HG02885 (cell line): ENCODE measurements around the gene GABRB3.

ENCODE experiments used
- ATAC-seq: cut with Tn5 transposase; IDR thresholded peaks from one replicate; pipeline ENCODE4 v1.9.1; 2021; ENCODE audit warnings: mild to moderate bottlenecking; ENCODE audit not compliant: unreplicated experiment, poor library complexity

The GABRB3 gene

DNA sequence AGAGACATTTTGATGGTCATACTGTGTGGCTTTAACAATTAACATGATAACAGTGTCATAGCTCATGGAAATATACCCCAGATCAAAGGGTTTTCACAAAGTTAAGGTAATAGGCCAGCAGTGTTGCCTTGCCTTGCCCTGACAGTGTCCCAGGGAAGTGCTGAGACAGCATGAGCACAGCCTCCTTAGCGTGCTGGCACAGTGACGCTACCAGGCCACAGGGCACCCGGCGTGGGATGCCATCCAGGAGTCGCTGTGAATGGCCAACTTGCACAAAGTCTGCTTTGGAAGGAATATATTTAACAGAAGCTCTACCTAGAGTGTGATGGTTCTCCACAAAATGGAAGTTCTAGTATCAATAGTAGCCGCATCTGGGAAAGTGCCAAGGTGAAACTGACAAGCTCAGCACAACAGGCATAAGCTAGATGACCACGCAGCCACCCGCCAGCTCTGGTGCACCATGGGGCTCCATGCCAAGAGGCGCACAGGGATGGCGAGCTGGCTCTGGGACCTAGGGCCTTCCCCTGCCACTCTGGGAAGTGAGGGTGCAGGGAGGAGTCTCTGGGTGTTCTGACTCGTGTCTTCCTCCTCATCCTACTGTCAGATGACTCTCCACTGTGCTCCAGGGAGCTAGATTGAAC lies 86.2 kb downstream of the GABRB3 start:
- ATAC-seq, result no peak

- no peak for ATAC-seq
Measured at GRCh38 chr15:26682598-26683164, 90.2 kb downstream of the GABRB3 start.

DNA sequence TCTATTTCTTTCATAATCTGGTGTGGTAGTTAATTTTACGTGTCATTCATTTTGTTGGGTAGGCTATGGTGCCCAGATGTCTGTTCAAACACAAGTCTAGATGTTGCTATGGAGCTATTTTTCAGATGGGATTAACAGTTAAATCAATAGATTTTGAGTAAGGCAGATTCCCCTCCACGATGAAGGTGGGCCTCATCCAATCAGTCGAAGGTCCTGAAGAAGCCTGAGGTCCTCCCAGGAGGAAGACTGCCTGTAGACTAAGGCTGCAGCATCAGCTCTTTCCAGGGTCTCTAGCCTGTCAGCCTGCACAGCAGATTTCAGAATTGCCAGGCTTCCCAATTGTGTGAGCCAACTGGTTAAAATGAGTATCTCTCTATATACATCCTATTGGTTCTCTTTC lies 92.9 kb downstream of the GABRB3 start:
- no peak for ATAC-seq

GRCh38 chr15:26676115-26676514 lies 96.8 kb downstream of the GABRB3 start:
- ATAC-seq, result no peak

- ATAC-seq, result no peak
Measured at GRCh38 chr15:26674467-26674866, 98.4 kb downstream of the GABRB3 start.

DNA sequence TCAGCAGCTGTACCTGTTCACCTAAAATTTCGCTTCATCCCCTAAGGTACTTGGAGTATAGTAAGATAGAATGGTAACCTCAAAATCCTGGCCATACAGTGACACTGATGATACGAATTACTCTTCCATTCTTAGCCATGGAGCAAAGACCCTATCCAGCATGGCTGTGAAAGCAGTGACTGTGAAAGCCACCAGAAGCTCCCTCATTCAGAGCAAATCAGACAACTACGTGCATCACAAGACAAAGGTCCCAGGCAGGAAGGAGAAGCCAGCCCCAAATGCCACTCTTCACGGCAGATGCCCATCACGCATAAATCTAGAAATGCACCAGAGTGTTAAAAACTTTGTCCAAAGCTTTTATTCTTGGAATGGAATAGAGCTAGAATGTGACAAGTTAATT lies 99.4 kb downstream of the GABRB3 start:
- no peak for ATAC-seq

DNA sequence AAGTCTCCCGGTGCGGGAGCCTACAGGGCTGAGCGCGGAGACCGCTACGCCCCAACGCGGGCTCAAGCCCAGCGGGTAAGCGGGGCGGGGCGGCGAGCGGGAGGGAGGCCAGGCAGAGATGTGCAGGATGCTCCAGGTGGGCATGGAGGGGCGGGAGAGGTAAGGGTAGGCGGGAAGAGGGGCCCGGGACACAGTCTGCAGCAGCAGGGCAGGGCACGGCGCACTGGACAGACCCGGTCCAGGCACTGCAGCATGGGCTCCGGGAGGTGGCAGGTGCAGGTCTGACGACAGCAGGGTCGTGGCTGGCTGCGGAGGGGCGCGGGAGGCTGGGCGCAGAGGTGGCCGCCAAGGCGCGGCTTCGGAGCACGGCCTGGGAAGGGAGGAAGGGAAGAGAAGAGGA lies 102.8 kb downstream of the GABRB3 start:
- no peak for ATAC-seq

DNA sequence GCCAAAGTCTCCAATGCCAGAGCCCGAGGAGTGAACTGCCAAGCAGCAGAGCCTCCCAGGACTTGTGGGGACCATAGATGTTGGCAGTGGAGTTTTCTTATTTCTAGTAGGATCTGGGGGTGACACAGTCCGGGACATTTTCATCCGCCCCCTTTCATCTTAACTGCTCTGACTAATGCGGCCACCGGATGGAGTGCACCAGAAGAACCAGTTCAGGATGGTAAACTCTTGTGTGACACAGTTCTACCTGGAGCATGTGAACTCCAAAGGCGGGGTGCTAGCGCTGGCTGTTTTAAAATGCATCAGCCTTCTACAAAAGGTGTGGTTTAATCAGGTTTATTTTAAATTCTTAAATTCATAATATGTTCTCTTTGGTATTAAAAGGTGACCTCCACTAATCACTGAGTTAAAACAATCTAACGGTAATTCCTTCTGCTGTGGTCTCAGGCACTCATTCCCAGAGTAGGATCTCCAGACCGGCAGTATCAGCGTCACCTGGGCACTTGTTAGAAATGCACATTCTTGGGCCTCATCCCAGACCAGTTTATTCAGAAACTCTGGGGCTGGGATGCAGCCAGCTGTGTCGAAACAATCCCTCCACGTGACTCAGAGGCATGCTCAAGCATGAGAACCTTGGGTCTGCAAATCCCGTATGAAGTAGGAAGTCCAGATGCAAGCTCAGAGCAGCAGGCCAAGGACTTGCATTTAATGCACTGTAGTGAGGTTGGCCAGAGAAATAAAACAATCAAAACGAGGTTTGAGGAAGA lies 105.5 kb downstream of the GABRB3 start:
- ATAC-seq, result no peak

DNA sequence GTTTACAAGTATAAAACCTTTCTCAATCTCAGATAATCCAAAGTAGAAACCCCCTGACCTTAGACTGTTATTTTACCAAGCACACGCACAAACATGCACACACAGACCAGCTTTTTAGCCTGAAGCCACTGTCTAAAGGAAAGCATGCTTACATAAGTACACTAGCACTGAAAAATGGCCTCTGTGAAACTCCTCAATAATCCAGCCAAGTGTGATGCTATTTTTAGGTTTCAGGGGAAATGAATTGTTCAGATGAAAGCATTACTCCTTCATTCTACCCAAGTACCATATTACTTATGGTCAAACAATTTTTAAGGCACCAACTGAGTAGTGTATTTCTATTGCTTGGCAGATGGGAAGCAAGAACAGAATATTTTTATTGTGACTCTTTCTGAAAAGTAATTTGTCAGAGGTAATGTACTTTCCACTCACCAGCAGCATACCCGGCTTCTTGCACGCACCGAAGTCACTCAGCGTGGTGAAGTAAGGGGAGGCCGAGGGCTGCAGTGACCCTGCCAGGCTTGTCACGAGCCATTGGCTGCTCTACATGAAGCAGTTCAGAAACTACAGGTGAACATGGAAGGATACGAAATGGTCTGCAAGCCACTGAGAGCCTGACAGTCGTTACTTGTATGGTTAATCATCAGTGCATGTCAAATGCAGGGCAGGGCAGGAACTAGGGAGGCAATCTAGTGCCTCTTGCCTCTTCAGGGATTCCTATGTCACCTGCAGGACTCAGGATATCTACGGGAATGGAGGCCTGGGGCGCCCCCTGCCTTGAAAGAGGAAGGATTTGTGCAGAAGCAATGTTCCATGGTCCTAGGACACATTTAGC lies 106.7 kb downstream of the GABRB3 start:
- ATAC-seq, result no peak

GRCh38 chr15:26662283-26662682 lies 110.6 kb downstream of the GABRB3 start:
- no peak for ATAC-seq

GRCh38 chr15:26661748-26662147 lies 111.1 kb downstream of the GABRB3 start:
- no peak for ATAC-seq

- no peak for ATAC-seq
Measured at GRCh38 chr15:26661107-26661506, 111.8 kb downstream of the GABRB3 start.

DNA sequence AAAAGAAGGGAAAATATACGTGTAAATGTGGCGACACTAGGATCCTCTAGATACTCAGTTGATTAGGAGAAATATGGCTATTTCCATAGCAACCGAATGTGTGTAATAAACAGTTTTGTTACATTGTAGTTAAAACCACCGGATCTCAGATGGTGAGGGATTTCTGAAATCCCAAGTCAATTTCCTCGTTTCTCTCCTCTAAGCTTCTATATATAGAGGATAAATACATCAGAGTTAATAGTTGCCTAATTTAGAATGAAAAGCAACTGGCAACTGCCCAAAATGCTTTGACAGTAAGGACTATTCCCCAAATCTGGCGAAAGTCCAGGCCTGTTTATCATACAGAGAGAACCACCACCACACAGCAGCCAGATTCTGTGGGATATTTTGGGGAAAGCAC lies 112.6 kb downstream of the GABRB3 start:
- no peak for ATAC-seq

GRCh38 chr15:26658290-26658689 lies 114.6 kb downstream of the GABRB3 start:
- ATAC-seq, result no peak

- ATAC-seq, result no peak
Measured at GRCh38 chr15:26656080-26656479, 116.8 kb downstream of the GABRB3 start.

GRCh38 chr15:26651909-26652308 lies 121.0 kb downstream of the GABRB3 start:
- no peak for ATAC-seq

GRCh38 chr15:26648676-26649075 lies 124.2 kb downstream of the GABRB3 start:
- ATAC-seq, result no peak

DNA sequence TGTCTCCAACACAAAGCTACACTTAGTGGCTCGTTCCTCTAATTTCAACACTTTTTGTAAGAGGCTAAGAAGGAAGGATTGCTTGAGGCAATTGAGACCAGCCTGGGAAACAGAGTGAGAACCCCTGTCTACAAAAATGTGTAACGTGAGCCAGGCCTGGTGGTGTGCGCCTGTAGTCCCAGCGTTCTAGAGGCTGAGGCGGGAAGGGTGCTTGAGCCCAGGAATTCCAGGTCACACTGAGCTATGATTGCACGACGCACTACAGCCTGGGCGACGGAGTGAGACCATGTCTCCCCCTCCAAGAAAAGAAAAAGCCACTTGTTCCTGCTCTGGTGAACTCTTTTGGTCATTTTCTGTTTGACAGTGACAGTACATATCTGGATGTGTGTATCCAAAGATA lies 127.9 kb downstream of the GABRB3 start:
- ATAC-seq, result no peak

DNA sequence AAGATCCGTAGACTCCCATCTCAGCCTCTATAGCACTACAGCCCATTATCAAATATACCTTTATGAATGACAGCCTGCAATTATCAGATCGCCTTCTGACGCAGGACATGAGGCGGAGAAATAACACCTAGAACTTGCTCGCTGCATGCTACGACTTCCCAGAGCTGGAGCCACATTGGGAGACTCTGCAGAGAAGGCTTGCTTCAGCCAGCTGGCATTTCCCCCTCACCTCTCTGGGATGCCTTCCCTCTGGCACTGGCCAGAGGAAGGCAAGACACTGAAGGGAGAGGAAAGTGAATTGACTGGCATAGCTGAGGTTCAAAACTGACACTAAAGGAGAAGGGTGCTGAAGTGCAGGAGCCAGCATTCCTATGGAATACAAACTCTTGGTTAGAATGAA lies 131.7 kb downstream of the GABRB3 start:
- no peak for ATAC-seq

GRCh38 chr15:26640601-26641000 lies 132.3 kb downstream of the GABRB3 start:
- ATAC-seq, result no peak

DNA sequence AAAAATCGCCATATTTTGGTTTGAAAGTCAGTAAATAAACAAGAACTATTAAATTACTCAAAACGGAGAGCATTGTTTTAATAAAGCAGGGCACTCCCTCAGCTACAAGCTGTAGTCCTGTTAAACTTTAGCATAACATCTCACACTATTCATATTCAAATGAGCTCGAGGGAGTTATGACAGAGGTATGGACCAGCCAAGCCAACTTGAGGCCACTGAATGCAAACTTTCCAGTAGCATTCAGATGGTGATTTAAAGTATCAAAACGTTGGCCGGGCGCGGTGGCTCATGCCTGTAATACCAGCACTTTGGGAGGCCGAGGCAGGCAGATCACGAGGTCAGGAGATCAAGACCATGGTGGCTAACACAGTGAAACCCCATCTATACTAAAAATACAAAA lies 132.9 kb downstream of the GABRB3 start:
- ATAC-seq, result no peak
